GM23338 (cell line): Measurements from ENCODE around the gene ALX1. TPM values are rescaled to one million over a fixed set of nuclear protein-coding genes. Genes with fewer than 3 reads are reported as not detected.

Source experiments
- ATAC-seq: fragments of 200-7000 bp; cut with Tn5 transposase; 3 replicates; pipeline ENCODE4 v1.9.1; 2020
- DNase-seq: peaks from one replicate; pipeline ENCODE4 v3.0.0-alpha.2; 2015; ENCODE audit warnings: low spot score
- H2AFZ ChIP-seq: fragments of 200-600 bp; sonication (generic); 2 replicates; pipeline ENCODE4 v1.8.0; 2016; ENCODE audit warnings: antibody characterized with exemption, mild to moderate bottlenecking, moderate library complexity
- H3F3A ChIP-seq: fragments of 200-600 bp; sonication (generic); replicated peaks from 2 replicates; pipeline ENCODE4 v1.8.0; 2017; ENCODE audit warnings: antibody characterized with exemption, mixed run types, low read depth
- H3K27ac ChIP-seq: fragments of 200-600 bp; sonication (generic); 2 replicates; pipeline ENCODE4 v1.6.1; 2016; ENCODE audit warnings: low read depth
- H3K27me3 ChIP-seq: fragments of 200-600 bp; sonication (generic); 2 replicates; pipeline ENCODE4 v1.8.0; 2016; ENCODE audit warnings: mild to moderate bottlenecking, mixed run types, moderate library complexity; ENCODE audit not compliant: insufficient read depth
- H3K36me3 ChIP-seq: fragments of 200-600 bp; sonication (generic); 2 replicates; pipeline ENCODE4 v1.8.0; 2016; ENCODE audit warnings: mild to moderate bottlenecking; ENCODE audit not compliant: insufficient read depth
- H3K4me1 ChIP-seq: fragments of 200-600 bp; sonication (generic); 2 replicates; pipeline ENCODE4 v1.8.0; 2016; ENCODE audit warnings: mild to moderate bottlenecking, moderate library complexity; ENCODE audit not compliant: insufficient read depth
- H3K4me2 ChIP-seq: fragments of 200-600 bp; sonication (generic); 2 replicates; pipeline ENCODE4 v1.7.1; 2017; ENCODE audit warnings: mixed run types
- H3K4me3 ChIP-seq: fragments of 200-600 bp; sonication (generic); 2 replicates; pipeline ENCODE4 v1.6.1; 2016; ENCODE audit warnings: mixed run types
- H3K79me2 ChIP-seq: fragments of 200-600 bp; sonication (generic); replicated peaks from 2 replicates; pipeline ENCODE4 v1.8.0; 2017; ENCODE audit warnings: mild to moderate bottlenecking; ENCODE audit not compliant: insufficient read depth
- H3K9me2 ChIP-seq: fragments of 200-600 bp; sonication (generic); 2 replicates; pipeline ENCODE4 v1.8.0; 2017; ENCODE audit not compliant: insufficient read depth
- H4K20me1 ChIP-seq: fragments of 200-600 bp; sonication (generic); replicated peaks from 2 replicates; pipeline ENCODE4 v1.8.0; 2017; ENCODE audit warnings: mild to moderate bottlenecking; ENCODE audit not compliant: insufficient read depth
- H3K27ac Mint-ChIP-seq: 2 replicates; pipeline ENCODE4 v1.8.0; 2020; ENCODE audit warnings: inconsistent platforms, mild to moderate bottlenecking, moderate library complexity, mixed read lengths
- H3K27me3 Mint-ChIP-seq: 3 replicates; pipeline ENCODE4 v1.8.0; 2022; ENCODE audit warnings: low read depth, mild to moderate bottlenecking, moderate library complexity, mixed read lengths, inconsistent platforms; ENCODE audit not compliant: insufficient read depth, poor library complexity
- H3K36me3 Mint-ChIP-seq: 3 replicates; pipeline ENCODE4 v1.8.0; 2021; ENCODE audit warnings: low read depth, mild to moderate bottlenecking, inconsistent platforms, moderate library complexity, mixed read lengths
- H3K4me1 Mint-ChIP-seq: 3 replicates; pipeline ENCODE4 v1.8.0; 2020; ENCODE audit warnings: mild to moderate bottlenecking, inconsistent platforms, mixed read lengths
- H3K4me3 Mint-ChIP-seq: 3 replicates; pipeline ENCODE4 v1.8.0; 2021; ENCODE audit warnings: moderate library complexity, mild to moderate bottlenecking, inconsistent platforms, mixed read lengths
- H3K9me3 Mint-ChIP-seq: 3 replicates; pipeline ENCODE4 v1.8.0; 2020; ENCODE audit warnings: moderate library complexity, mild to moderate bottlenecking, inconsistent platforms, mixed read lengths
- CREB1 ChIP-seq: fragments of 250-450 bp; sonication (Bioruptor Pico); IDR thresholded peaks from 2 replicates; pipeline ENCODE4 v1.5.0; 2020; ENCODE audit warnings: low read depth, mild to moderate bottlenecking, moderate library complexity
- CTCF ChIP-seq, 2 experiments: fragments of 200-600 bp in 1 of 2; sonication (generic) in 1 of 2; conservative IDR thresholded peaks; 2 replicates each; pipeline versions ENCODE4 v1.5.1 to v1.6.1; 2016 to 2017; ENCODE audit warnings: antibody characterized with exemption in 2 of 2, low read depth in 2 of 2, mild to moderate bottlenecking in 2 of 2, moderate library complexity in 1 of 2
- ETS1 ChIP-seq: IDR thresholded peaks from 2 replicates; pipeline ENCODE4 v1.6.1; 2016; ENCODE audit warnings: antibody characterized with exemption
- EZH2 ChIP-seq: fragments of 200-600 bp; sonication (generic); IDR thresholded peaks from one replicate; pipeline ENCODE4 v1.8.0; 2017; ENCODE audit warnings: antibody characterized with exemption, mild to moderate bottlenecking, low read depth; ENCODE audit not compliant: unreplicated experiment
- EZH2phosphoT487 ChIP-seq: fragments of 200-600 bp; sonication (generic); IDR thresholded peaks from one replicate; pipeline ENCODE4 v1.8.1; 2018; ENCODE audit warnings: antibody characterized with exemption; ENCODE audit not compliant: unreplicated experiment
- JUNB ChIP-seq: IDR thresholded peaks from one replicate; pipeline ENCODE4 v1.6.1; 2016; ENCODE audit warnings: antibody characterized with exemption; ENCODE audit not compliant: unreplicated experiment
- NANOG ChIP-seq: IDR thresholded peaks from 2 replicates; pipeline ENCODE4 v1.6.1; 2016; ENCODE audit warnings: antibody characterized with exemption, borderline replicate concordance
- POLR2AphosphoS5 ChIP-seq: IDR thresholded peaks from 2 replicates; pipeline ENCODE4 v1.6.1; 2016; ENCODE audit warnings: antibody characterized with exemption, low read depth
- REST ChIP-seq: IDR thresholded peaks from one replicate; pipeline ENCODE4 v1.6.1; 2018; ENCODE audit warnings: antibody characterized with exemption; ENCODE audit not compliant: unreplicated experiment
- STAT1 ChIP-seq: IDR thresholded peaks from one replicate; pipeline ENCODE4 v1.6.1; 2016; ENCODE audit warnings: antibody characterized with exemption; ENCODE audit not compliant: unreplicated experiment
- ZNF114 ChIP-seq: fragments of 250-450 bp; sonication (Bioruptor Pico); IDR thresholded peaks from 2 replicates; pipeline ENCODE4 v1.5.0; 2020; ENCODE audit warnings: mild to moderate bottlenecking, moderate library complexity
- ZNF331 ChIP-seq: fragments of 250-450 bp; sonication (Bioruptor Pico); IDR thresholded peaks from 2 replicates; pipeline ENCODE4 v1.5.0; 2020; ENCODE audit warnings: low read depth, mild to moderate bottlenecking, moderate library complexity
- ZNF462 ChIP-seq: fragments of 250-450 bp; sonication (Bioruptor Pico); IDR thresholded peaks from 2 replicates; pipeline ENCODE4 v1.5.0; 2020; ENCODE audit warnings: mild to moderate bottlenecking, moderate library complexity
- polyA plus RNA-seq: library from polyadenylated mRNA; unstranded; fragments of >200 nt; fragmentation: Nextera tagmentation; extraction: Ambion mirVana; gene quantifications from 2 replicates; pipeline ENCODE4 v1.2.1, GENCODE V29; 2016
- total RNA-seq: library from RNA; depleted of rRNA; stranded (reverse); fragments of >200 nt; shearing (Covaris generic); gene quantifications from 2 replicates; pipeline ENCODE4 v1.2.3, GENCODE V29; 2014

Gene ALX1
- total and polyA plus RNA-seq, 2 experiments from 2014 or later = 0.49 to 1.1 TPM

- Mint-ChIP-seq H3K27me3 (no peaks in the 10 kb centered on the region), H3K4me3 (no peak overlapping the region), H3K4me1 (no peaks in the 10 kb centered on the region; the same call in 1 of the 3 replicates), H3K9me3 (no peaks in the 10 kb centered on the region), H3K27ac (no peak overlapping the region), H3K36me3 (no peaks in the 10 kb centered on the region)
- Histone ChIP-seq H3K9me2 (no peaks in the 10 kb centered on the region), H3K36me3 (no peaks in the 10 kb centered on the region), H3K4me1 (no peaks in the 10 kb centered on the region), H3K27me3 (no peaks in the 10 kb centered on the region), H3K4me2 (no peak overlapping the region), H3K4me3 (no peak overlapping the region), H3F3A (no peaks in the 10 kb centered on the region), H3K79me2 (no peaks in the 10 kb centered on the region), H3K27ac (no peak overlapping the region), H4K20me1 (no peaks in the 10 kb centered on the region), H2AFZ (no peak overlapping the region)
- ATAC-seq (no peak), DNase-seq (no peak)
- TF ChIP-seq ETS1 (no peak), ZNF462 (no peak), REST (no peak), CTCF (conservative IDR thresholded peaks at IDR 0.05; ENCODE audit: low read depth in 2 of 2) (no peak), EZH2 (no peak), CREB1 (CRISPR knock-in tag) (no peak), STAT1 (no peak), ZNF331 (CRISPR knock-in tag) (no peak), EZH2phosphoT487 (no peak), NANOG (no peak), ZNF114 (CRISPR knock-in tag) (no peak), POLR2AphosphoS5 (no peak), JUNB (no peak)
Observed at GRCh38 chr12:85296362-85296761, 16.3 kb downstream of the ALX1 start.
